Muscle layer of colon (tissue), 2 donors: ENCODE data around the gene ENO3.

Experiments
- H3K27ac ChIP-seq: one replicate; pipeline ENCODE4 v1.7.0; 2013; ENCODE audit warnings: low read depth, mild to moderate bottlenecking, low read length, moderate library complexity
- H3K27me3 ChIP-seq, 2 donors: one replicate each; pipeline ENCODE4 v1.7.0; 2013; ENCODE audit warnings: low read length in 2 of 2, mild to moderate bottlenecking in 2 of 2; ENCODE audit not compliant: insufficient read depth in 2 of 2, control insufficient read depth in 1 of 2
- H3K36me3 ChIP-seq: one replicate; pipeline ENCODE4 v1.7.0; 2013; ENCODE audit warnings: mild to moderate bottlenecking, low read length; ENCODE audit not compliant: insufficient read depth
- H3K4me1 ChIP-seq: one replicate; pipeline ENCODE4 v1.7.0; 2013; ENCODE audit warnings: mild to moderate bottlenecking, low read length; ENCODE audit not compliant: insufficient read depth
- H3K4me3 ChIP-seq, 2 donors: one replicate each; pipeline ENCODE4 v1.7.0; 2013; ENCODE audit warnings: low read length in 2 of 2, low read depth in 1 of 2, mild to moderate bottlenecking in 1 of 2, moderate library complexity in 1 of 2
- H3K9ac ChIP-seq: one replicate; pipeline ENCODE4 v1.7.0; 2013; ENCODE audit warnings: low read length
- H3K9me3 ChIP-seq: one replicate; pipeline ENCODE4 v1.7.0; 2013; ENCODE audit warnings: mild to moderate bottlenecking, low read length
- donor health status: abdominal sarcoma.
- donor health status: Adenocarcinoma of cecum.

The ENO3 gene

DNA sequence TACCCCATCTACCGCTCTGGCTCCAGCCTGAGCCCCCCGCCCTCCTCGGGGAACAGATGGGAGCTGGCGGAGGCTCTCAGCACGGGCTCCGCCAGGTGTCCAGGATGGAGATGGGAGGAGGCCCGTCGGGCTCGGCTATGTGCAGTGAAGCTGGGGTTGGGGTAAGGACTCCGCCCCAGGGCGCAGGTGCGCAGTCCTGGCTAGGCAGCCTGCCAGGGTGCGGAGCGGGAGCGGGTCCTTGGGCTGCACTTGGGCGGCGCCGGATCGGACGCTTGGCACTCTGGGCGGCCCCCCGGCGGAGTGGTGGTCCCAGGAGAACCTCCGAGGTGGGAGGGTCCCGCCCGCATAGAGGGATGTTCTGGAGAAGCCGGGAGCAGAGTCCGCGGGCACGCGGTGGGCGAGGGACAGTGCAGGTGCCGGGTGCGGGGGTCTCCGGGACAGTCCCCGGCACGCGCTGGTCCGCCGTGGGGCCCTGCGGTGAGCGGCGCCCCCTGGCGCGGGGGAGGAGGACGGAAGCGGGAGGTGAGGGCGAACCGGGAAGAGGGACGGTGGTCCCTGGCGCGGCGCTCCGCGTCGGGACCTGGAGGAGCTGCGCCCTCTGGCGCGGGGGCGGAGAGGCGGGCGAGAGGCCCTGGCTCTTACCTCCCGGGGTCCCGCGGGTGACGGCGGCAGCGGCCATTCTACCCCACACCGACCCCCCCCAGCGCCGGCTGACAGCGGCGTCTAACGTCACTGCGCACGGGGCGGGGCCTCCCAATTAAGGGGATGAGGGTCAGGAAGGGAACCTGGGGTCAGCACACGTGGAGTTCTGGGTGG lies 36.2 kb downstream of the ENO3 start, which contains the start of gene CAMTA2:
Gene CAMTA2, minus strand, starts transcription at position 725 of the 816 bp plus-strand sequence. CDS start 1,453 bp downstream, outside the sequence.
- Histone ChIP-seq H3K9me3 (no peaks in the 10 kb centered on the region), H3K27ac (peak within 1 kb of the TSS; percentile 73), H3K9ac (peak within 1 kb of the TSS; percentile 98), H3K27me3 (no peaks in the 10 kb centered on the region), H3K36me3 (peaks cover 8% of the 10 kb centered on the region), H3K4me3 (peak within 1 kb of the TSS; percentile 89 to 93), H3K4me1 (peaks cover 21% of the 10 kb centered on the region)

DNA sequence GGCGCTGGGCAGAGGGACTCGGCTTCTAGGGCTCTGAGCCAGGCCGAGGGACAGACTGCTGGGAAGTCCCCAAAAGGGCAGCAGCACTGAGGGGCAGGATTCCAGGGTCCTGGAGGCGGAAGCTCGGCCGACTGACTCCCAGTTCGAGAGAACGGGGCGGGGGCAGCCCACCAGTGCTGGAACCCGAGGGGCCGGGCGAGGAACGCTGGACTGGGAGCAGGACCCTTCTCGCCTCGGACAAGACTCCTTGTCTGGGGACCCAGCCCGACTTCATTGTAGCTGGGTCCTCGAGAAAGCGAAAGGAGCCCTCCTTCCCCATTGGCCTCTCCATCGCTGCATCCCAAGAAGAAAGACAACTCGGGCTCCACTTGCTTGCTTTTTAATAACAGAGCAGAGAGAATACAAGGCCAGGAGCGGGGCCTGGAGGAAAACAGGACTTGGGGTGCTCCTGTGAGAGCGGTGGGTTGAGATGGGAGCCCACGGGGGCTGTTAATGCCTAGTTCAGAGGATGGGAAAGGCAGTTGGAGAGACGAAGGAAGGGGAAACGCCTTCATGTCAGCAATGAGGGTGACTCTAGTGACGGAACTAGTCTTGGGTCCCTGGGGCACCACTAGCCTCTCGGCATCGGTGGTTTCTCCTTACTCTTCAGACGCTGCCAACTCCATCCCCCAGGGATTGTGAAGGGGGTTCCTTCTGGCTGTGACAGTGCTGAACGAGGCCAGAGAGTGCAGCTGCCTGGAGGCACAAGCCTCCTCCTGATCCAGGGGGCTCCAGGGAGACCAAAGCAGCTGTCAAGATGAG lies 37.0 kb downstream of the ENO3 start:
- Histone ChIP-seq H3K4me3 (peak overlapping the region; percentile 89 to 93), H3K4me1 (peaks cover 21% of the 10 kb centered on the region), H3K9me3 (no peaks in the 10 kb centered on the region), H3K27ac (peak overlapping the region; percentile 73), H3K9ac (peak overlapping the region; percentile 98), H3K27me3 (no peaks in the 10 kb centered on the region), H3K36me3 (no peaks in the 10 kb centered on the region)

- H3K9me3 ChIP-seq, result no peaks in the 10 kb centered on the region
- H3K36me3 ChIP-seq, result no peaks in the 10 kb centered on the region
- H3K27me3 ChIP-seq, result no peaks in the 10 kb centered on the region
- no peak overlapping the region for H3K27ac ChIP-seq
- peaks cover 6% of the 10 kb centered on the region for H3K4me1 ChIP-seq
- no peak overlapping the region for H3K9ac ChIP-seq
- no peak overlapping the region for H3K4me3 ChIP-seq
Observed at GRCh38 chr17:4994081-4994595, 43.2 kb downstream of the ENO3 start.

DNA sequence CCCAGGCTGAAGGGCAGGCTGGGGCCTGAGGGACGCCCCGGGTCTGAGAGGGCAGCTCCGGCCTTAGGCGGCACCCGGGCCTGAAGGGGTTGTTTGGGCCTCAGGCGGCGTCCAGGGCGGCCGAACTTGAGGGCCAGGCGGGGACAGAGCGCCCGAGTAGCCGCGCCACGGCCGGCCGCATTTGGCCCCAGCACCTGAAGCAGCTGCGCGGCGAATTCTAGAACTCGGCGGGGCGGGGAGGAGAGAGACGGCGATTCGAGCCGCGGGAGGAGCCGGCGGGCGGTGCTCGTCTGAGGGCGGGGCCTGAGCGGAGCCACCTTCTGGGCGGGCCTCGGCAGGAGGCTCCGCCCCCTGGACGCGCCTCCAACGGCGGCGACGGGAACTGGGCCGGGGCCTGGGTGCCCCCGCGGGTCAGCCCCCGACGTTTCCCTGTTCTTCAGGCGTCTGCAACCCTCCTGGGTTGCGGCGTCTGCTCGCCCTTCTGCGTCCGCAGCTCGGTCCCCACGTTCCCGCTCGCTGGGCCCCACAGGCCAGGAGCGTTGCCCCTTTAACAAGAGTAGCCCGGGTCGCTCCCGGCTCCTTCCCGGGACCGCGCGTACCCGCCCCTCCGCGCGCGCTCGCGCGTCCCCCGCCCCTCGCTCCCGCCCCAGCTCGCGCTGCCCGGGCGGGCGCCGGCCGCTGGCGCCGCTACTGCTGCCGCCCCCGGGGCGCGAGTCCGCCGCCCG lies 46.5 kb downstream of the ENO3 start, which contains the start of the genes INCA1 and KIF1C:
Gene INCA1, minus strand, starts transcription at position 221 of the 725 bp plus-strand sequence. CDS start 3,085 bp downstream, outside the sequence.
Gene KIF1C, plus strand, starts transcription at position 649 of the 725 bp plus-strand sequence. CDS start 2,297 bp downstream, outside the sequence.
- H3K9me3 ChIP-seq, result no peaks in the 10 kb centered on the region
- H3K4me3 ChIP-seq, result peak within 1 kb of the TSS; percentile 63 to 96
- H3K9ac ChIP-seq, result peak within 1 kb of the TSS; percentile 78
- peaks cover 23% of the 10 kb centered on the region for H3K4me1 ChIP-seq
- H3K27ac ChIP-seq, result peak within 1 kb of the TSS; percentile 93
- H3K27me3 ChIP-seq, result no peaks in the 10 kb centered on the region
- H3K36me3 ChIP-seq, result peaks cover 19% of the 10 kb centered on the region

DNA sequence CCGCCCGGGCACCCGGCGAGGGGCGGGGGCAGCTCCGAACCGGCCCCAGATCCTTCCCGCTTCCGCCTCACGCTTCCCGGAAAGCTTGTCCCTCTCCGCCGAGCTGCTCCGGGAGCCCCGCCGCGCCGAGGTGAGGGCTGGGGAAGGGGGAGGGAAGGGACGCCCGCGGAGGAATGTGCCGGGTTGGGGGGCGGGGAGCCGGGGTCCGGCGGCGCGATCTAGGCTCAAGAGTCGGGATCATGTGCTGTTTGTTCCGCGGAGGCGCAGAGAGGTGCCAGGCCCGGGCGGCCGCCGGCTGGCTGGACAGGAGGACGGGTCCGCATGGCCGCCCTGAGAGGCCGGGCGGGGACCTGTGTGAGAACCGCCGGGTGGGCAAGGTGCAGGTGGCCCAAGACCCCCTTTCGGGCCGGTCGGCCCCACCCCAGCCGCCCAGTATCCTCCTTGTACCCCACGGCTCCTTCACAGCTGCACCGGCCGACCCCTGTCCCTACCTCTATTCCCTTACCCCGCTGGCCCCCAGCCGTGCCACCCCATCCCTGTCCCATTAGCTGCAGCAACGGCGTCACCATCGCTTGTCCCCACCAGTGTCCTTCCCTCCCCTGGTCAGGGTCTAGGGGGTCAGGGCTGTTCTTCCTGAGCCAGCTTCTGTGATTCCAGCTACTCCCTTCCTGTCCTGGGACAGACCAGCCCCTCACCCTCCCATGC lies 47.3 kb downstream of the ENO3 start:
- peak overlapping the region; percentile 75 for H3K27ac ChIP-seq

DNA sequence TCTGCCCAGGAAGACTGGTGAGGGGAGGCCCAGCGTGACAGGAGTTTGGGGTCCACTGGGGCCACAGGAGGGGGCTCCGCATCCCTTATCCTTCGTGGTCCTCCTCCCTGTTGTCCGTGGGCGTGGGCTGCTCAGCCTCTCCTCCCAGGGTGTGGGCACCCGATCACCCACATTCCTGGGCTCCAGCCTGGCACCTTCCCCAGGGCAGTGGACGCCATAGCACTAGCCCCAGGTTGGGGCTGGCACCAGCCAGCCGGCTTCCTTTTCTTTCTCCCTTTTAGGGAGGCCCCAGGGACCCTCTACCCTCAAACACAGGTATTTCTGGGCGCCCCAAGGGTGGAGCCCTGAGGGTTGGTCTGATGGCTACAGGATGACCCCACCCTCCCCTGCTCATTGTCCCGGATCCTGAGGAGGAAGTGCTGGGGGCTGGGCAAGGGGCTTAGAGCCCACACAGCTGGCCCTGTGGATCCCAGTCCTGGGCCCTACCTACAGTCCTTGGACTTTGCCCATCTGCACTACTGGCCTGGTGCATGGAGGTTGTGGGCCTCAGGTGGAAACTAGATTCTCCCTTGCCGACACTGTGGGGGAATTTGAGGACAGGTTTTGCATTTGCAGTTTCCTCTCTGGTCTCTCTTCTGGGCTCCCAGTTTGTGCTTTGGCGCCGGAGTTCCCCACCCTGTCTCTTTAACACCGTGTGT lies 48.0 kb downstream of the ENO3 start:
- H3K9ac ChIP-seq, result peak overlapping the region; percentile 78
- peak overlapping the region; percentile 61 to 96 for H3K4me3 ChIP-seq
- H3K9me3 ChIP-seq, result no peaks in the 10 kb centered on the region
- peaks cover 23% of the 10 kb centered on the region for H3K4me1 ChIP-seq
- no peaks in the 10 kb centered on the region for H3K27me3 ChIP-seq
- peaks cover 33% of the 10 kb centered on the region for H3K36me3 ChIP-seq
- peak overlapping the region; percentile 75 for H3K27ac ChIP-seq

More for the DNA sequence above, 47.3 kb downstream of the ENO3 start:
- Histone ChIP-seq H3K9ac (peak overlapping the region; percentile 78), H3K9me3 (no peaks in the 10 kb centered on the region), H3K4me3 (peak overlapping the region; percentile 61 to 96), H3K4me1 (peaks cover 23% of the 10 kb centered on the region), H3K27me3 (no peaks in the 10 kb centered on the region), H3K36me3 (peaks cover 26% of the 10 kb centered on the region)

DNA sequence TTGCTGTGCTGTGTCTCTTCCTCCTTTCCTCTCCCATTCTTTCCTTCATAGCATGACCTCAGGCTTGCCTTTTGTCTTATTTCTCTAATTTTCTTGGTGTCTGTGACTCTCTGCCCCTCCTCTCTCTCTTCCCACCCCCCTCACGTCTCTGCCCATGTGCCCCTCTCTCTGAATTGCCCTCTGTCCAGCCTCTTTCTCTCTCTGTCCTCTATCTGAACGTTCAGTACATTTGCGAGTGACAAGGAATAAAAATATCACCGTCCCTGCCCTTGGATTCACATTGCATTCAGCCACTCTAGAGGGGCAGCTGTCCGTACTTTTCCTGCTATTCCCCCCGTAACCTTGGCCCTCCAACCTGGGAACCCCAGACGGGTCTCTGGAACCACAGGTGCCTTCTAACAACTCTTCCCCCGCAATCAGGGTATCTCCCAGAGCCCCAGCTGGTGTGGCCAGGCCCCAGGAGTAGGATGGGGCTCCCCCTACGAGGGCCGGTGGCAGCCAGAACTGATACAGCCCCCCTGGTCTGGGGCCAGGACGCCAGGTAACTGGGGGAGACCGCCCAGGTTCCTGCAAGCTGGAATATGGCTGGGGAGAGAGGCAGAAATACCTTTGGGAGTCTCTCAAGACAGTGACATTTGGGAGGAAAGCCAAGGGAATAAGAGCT lies 48.6 kb downstream of the ENO3 start:
- peak overlapping the region; percentile 36 for H3K9ac ChIP-seq
- H3K4me1 ChIP-seq, result peaks cover 23% of the 10 kb centered on the region
- H3K27ac ChIP-seq, result no peak overlapping the region
- no peaks in the 10 kb centered on the region for H3K9me3 ChIP-seq
- H3K27me3 ChIP-seq, result no peaks in the 10 kb centered on the region
- peak overlapping the region in 1 of 2 donors; percentile 96 for H3K4me3 ChIP-seq
- H3K36me3 ChIP-seq, result peaks cover 40% of the 10 kb centered on the region

GRCh38 chr17:5000237-5000639 lies 49.3 kb downstream of the ENO3 start:
- H3K36me3 ChIP-seq, result peaks cover 46% of the 10 kb centered on the region
- no peaks in the 10 kb centered on the region for H3K9me3 ChIP-seq
- H3K4me3 ChIP-seq, result peak overlapping the region in 1 of 2 donors; percentile 96
- H3K27me3 ChIP-seq, result no peaks in the 10 kb centered on the region
- peak overlapping the region; percentile 36 for H3K9ac ChIP-seq
- peaks cover 23% of the 10 kb centered on the region for H3K4me1 ChIP-seq
- no peak overlapping the region for H3K27ac ChIP-seq

GRCh38 chr17:5002121-5002788 lies 51.3 kb downstream of the ENO3 start:
- H3K27me3 ChIP-seq, result no peaks in the 10 kb centered on the region
- H3K36me3 ChIP-seq, result peaks cover 65% of the 10 kb centered on the region
- H3K4me3 ChIP-seq, result no peak overlapping the region
- H3K9me3 ChIP-seq, result no peaks in the 10 kb centered on the region
- H3K4me1 ChIP-seq, result peaks cover 23% of the 10 kb centered on the region
- H3K9ac ChIP-seq, result no peak overlapping the region
- H3K27ac ChIP-seq, result no peak overlapping the region
